Stimulated activated CD8-positive, alpha-beta memory T cell treated with anti-CD3 and anti-CD28 coated beads, Interleukin-15, amount 100 ng/mL, for 4 hours (primary cell): ENCODE results near the gene DBP.
A peak's percentile ranks its signal among the peaks of the same experiment; 100 is the strongest.
"Not testable (repeated sequence)": the region's sequence is repeated elsewhere in the genome, so short reads cannot be mapped to it uniquely, and the experiment has no call there.

Experiments used
- DNase-seq, 2 donors: peaks; one replicate each; pipeline ENCODE4 v3.0.0-alpha.2; 2020; ENCODE audit warnings: low read depth in 2 of 2

The DBP gene

DNA sequence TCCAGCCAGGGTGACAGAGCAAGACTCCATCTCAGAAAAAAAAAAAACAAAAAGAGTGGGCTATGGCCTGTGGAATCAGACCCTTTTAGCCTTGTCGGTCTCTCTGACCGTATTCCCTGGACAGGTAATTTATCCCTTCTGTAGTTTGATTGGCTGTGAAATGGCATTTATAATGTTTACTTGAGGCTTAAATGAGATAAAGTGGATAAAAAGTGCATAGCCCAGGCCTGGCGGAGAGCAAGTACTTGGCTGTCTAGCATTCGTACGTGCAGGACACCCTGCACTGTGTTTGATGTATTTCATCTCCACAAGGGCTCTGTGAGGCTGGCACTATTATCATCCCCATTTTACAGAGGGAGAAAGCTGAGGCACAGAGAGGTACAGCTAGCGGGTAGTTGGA, 28.6 kb upstream of the DBP start:
- DNase-seq, result no peak

DNA sequence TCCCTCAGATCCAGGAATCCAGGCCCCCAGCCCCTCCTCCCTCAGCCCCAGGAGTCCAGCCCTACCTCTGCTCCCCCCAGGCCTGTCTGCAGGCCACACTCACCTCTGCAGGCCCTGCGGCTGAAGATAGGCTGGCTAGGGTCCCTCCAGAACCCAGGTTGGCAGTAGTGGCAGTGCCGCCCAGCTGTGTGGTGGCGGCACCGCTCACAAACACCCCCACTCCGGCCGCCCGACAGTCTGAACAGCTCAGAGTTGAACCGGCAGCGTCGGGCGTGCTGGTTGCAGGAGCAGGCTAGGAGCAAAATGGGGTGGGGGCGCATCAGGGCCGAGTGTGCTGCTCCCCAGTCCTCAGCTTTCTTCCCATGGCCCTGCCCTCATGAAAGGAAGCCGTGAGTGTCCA, 27.3 kb upstream of the DBP start:
- DNase-seq, result no peak

DNA sequence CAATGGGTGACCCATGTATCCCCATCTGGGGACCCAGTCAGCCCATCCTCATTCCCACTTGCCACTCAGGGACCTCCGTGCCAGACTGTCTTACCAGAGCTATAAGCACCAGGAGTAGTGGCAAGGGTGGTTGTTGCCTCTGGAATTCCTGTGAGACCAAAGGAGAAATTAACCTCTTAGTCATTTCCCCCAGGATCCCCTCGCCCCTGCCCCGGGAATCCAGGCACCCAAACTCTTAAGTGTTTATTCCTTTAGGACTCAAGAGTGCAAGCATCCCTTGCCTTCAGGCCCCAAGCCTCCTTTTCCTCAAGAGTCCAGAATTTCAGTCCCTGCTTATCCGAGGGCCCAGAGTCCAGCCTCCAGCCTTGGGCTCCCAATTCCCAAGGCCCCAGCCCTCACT, 26.5 kb upstream of the DBP start:
- DNase-seq, result no peak

DNA sequence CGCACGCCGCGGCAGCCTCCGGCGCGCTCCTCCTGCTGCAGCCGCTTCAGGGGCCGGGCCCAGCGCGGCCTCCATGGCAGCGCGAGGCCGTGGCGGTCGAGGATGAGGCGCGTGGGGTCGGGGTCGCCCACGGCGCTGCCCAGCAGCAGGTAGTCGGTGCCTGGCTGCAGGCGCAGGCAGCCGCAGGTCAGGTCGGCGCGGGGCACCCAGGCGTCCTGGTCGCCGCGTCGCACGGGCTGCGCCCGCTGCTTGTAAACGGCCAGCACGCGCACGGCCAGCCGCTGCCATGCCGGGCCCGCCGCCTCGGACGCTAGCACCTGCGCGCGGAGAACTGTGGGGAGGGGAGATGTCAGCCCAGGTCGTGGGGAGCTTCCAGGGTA, 24.5 kb upstream of the DBP start:
- no peak for DNase-seq

DNA sequence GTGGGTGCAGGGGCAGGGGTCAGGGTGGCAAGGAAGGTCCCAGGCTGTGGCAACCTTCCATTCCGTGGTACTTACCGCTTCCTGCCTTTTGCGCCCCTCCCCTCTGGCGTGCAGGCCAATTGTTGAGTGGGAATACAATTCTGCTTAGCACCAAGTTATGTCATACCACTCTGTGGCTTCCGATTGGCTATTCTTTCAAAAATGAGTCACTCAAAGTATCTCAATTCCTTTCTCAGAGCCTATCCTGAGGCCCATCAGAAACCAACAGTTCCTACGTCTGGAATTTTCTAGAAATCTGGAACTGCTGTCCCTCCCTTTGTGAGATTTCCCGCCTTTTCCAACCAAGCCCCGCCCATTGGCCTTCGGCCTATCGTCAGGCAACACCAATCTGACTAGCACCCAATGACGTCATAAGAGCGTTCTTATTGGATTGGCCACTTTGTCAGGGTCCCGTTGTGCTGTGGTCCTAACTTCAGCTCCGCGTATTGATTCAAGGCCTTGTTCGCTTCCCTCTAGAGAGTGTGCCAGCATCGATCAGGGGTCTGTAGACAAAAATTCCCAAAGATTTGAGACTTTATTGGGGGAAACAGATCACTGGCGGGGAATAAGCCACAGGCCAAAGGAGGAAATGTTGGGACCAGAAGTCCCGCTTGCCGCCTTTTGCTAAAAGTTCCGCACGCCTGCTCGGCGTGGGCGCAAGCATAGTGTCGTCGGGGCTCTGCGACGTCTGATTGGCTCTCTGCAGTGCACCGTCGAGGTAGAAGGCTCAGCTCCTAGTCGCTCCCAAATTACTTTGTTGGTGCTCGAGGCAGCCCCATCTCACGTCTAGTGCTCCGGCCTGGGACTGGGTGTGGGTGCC, 23.9 kb upstream of the DBP start:
- peak; percentile 53 to 63 for DNase-seq

DNA sequence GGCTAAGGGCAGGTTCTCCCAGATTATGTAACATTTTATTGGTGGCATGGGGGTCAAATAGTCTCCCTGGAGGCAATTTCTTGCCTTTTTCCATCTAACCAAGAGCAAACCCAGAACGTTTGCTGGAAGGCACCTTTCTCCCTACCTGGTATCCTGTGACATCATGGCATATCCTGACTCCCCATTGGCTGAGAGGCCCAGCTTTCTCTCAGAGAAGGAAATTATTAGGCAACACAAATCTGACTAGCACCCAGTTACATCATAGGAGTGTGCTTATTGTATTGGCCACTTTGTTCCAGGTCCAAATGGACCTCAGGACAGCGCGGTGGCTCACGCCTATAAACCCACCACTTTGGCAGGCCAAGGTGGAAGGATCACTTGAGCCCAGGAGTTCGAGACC, 22.6 kb upstream of the DBP start:
- no peak for DNase-seq

DNA sequence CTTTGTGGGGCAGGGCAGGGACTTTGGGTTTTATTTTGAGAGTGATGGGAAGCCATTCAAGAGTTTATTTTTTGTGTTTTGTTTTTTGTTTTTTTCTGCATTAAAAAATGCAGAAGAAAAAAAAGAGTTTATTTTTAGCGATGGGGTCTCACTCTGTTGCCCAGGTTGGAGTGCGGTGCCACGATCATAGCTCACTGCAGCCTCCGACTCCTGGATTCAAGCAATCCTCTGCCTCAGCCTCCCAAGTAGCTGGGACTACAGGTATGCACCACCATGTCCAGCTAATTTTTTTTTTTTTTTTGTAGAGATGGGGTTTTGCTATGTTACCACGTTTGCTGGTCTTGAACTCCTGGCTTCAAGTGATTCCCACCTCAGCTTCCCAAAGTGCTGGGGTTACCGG, 21.3 kb upstream of the DBP start:
- DNase-seq, result no peak

DNA sequence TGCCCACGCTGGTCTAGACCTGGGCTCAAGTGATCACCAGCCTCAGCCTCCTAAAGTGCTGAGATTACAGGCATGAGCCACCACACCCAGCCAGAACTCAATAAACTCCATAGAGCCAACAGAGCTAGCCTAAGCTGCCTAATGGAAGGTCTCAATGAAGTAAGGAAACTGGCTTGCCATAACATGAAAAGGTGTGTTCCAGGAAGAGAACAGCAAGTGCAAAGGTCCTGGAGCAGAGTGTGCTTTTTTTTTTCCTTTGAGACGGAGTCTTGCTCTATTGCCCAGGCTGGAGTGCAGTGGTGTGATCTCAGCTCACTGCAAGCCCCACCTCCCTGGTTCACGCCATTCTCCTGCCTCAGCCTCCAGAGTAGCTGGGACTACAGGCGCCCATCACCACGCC, 20.6 kb upstream of the DBP start:
- DNase-seq, result not testable (repeated sequence)

DNA sequence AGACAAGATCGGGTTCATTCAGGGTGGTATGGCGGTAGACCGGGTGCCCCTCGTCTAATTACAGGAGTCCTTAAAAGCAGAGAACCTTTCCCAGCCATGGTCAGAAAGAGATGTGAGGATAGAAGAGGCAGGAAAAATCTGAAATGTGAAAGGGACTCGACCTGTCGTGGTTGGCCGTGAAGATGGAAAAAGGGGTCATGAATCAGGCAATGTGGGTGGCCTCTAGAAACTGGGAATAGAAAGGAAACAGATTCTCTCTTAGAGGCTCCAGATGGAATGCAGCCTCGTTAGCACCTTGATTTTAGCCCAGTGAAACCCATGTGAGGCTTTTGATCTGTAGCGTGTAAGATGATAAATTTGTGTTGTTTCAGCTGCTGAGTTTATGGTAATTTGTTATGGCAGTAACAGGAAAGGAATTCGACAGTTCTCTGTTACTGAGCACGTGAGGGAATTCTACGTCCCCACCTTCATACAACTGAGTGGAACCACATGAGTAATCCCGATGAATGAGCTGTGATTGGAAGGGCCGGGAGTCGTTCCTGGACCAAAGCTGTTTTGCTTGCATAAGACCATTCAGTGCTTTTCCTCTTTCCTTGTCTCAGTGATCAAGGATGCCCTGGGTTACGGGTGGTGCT, 19.8 kb upstream of the DBP start:
- DNase-seq, result no peak

DNA sequence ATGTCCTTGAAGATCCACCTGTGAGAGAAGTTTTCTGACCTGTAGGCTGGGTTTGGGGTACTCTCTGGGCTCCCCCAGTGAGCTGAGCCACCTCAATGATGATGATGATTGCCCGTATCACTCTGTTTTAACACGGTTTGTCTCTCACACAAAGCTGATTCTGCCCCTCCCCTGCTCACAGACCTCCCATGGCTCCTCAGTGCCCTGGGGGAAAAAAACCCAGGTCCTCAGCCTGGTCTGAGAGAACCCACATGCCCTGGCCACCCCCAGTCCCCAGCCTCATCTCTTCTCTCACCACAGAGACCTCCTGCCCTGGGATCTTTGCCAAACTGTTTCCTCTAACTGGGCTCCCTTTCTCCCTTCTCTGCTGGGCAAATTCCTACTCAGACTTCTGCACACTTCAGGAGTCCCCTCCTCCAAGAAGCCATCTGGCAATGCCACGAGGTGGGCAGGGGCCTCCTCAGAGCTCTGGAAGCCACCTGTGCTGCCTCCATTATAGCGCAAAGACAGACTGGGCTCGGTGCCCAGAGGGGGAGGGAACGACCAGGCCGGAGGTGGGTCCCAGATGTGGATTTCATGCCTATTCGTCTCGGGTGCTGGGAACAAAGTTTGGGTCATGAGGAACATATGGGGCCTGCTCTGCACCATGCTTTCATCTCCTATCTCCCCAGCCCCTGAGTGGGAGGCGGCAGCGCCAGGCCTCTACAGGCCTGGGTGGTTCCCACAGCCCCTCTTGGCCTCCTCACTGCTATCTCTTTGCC, 17.3 kb upstream of the DBP start:
- DNase-seq, result no peak

DNA sequence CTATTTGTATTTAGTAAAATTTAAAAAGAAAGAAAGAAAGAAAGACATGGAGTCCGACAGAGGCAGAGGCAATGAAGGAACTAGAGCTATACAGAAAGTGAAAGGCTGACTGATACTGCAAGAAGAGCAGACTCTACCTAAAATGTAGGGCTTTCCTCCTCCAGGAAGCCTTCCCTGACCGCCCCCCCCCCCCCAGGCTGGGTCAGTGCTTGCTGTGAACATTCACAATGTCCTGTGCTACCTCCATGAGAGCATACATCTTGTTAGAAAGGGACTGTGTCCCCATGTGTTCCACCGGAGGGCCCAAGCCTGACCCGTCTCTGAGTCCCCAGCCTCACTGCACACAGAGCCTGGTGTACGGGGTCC, 14.5 kb upstream of the DBP start:
- no peak for DNase-seq

DNA sequence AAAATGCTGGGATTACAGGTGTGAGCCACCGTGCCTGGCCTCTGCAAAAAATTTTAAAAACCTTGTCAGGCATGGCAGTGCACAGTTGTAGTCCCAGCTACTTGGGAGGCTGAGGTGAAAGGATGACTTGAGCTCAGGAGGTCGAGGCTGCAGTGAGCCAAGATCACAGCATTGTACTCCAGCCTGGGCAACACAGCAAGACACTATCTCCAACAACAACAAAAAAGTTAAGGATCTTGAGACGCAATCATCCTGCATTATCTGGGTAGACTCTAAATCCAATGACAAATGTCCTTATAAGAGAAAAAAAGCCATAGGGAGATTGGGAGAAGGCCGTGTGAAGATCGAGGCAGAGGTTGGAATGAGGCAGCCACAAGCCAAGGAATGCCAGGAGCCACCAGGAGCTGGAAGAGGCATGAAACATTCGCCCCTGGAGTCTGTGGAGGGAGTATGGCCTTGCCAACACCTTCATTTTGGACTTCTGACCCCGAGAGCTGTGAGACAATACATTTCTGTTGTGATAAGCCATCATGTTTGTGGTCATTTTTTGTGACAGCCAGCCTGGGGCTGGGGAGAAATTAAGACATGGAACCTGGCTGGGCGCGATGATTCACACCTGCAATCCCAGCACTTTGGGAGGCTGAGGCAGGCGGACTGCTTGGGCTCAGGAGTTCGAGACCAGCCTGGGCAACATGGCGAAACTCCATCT, 13.9 kb upstream of the DBP start:
- DNase-seq, result no peak

DNA sequence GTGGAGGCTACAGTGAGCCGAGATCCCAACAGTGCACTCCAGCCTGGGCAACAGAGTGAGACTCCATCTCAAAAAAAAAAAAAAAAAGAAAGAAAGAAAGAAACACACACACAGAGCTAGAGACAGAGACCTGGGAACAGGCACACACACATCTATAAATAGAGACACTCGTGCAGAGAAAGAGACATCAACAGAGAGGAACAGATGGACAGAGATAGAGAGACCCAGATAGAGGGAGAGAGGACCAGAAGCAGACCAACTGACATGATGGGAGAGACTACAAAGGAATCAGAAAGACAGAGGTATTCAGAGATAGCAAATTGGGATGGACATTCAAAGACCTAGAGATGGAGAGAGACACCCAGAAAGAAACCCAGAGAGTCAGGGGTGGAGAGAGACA, 11.0 kb upstream of the DBP start:
- DNase-seq, result no peak

DNA sequence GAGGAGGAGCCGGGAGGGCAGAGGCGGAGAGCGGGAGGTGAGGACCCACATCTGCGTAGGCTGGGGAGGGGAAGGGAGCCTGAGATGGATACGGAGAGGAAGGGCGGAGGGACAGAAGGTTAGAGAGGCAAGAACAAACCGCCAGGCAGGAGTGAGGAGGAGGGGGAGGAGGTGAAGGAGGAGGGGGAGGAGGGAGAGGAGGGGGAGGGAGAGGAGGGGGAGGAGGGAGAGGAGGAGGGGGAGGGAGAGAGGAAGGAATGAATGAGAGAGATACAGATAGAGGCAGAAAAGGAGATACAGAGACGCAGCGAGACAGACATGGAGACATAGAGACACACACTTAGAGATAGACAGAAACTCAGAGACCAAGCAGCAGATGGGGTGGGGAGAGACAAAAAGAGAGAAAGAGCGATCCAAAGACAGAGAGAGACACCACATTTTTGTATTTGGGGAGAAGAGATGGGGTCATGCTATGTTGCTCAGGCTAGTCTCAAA, 9.6 kb upstream of the DBP start:
- no peak for DNase-seq

DNA sequence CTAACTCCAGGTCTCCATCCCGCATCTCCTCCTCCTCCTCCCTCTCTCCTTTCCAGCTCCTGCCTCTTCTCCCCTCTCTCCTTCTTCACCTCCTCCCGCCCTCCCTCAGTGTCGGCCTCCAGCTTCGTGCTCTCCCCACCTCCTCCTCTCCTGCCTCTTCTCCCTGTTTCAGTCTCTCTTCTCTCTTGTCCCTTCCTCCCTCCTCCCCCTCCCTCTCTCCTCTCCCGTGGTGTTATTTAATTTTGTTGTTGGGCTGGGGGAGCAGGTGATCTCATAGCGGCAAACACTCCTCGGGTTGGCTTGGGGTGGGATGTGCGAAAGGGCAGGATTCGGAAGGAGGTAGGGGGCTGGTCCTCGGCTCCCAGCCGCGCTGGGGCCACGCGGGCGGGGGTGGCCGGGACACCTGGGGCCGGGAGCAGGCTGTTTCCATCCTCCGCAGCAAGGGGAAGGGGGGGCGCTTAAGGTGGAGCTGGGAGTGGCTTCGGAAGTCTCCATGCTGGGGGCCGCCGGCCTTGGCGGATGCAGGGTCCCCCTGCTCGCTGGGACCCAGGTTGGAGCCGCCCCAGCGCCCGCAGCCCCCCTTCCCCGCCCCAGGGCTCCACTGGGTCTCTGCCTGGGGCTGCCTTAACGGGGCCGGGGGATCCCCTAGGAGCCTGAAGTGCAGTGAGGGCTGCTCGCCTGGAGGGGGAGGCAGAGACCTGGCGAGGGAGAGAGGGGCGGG, 9.0 kb upstream of the DBP start, which contains the start of gene CA11:
Gene CA11, minus strand, starts transcription at position 187 of the 721 bp plus-strand sequence. CDS start 555 bp downstream, outside the sequence.
- DNase-seq, result peak; percentile 83 to 88

DNA sequence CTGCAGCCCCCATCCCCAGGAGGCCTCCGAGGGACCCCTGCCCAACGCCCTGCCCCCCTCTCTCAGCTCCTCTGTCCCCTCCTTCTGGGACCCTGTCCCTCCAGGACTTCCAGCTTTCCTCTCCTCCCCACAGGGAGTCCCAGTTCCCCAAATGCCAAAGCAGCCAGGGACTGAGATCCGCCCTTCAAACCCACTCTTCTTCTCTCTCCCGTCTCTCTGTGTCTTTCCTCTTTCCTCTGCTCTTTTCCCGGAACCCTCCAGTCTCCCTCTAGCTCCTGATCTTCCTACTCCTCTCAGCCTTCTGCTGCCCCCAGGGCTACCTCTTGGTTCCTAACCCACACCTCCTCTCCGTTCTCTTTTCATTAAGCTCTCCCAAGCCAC, 8.4 kb upstream of the DBP start:
- no peak for DNase-seq

DNA sequence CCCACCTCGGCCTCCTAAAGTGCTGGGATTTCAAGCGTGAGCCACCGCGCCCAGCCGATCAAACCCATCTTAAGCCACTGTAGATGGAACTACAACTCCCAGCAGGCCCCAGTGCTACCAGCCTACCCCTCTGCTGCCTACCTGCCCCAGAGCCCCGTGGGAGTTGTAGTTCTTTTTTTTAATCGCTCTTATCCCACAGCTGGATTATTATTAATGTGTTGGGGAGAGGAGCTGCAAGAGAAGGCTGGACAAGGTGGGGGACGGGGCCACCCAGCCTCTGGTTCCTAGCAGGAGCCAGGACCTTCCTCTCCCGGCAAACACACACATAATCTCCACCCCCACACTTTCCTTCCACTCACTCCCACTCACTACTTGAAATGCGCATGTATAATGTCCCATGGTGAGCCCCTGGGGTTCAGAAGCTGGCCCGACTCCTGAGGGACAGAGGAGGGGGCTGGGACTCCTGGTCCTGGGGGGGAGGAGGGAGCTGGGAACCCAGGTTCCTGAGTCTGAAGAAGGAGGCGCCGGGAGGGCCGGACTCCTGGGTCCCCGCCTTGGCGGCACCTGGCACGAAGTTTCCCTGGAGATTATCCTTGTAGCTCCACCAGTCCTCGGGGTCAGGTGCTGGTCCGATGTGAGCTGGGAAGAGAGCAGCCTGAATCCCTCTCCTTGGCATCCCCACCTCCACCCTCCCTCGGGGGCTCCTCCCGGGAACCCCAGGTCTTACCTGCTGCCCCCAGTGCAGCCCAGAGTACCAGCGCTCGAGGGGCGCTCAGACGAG, 7.8 kb upstream of the DBP start:
- DNase-seq, result peak in 1 of 2 donors; percentile 46

DNA sequence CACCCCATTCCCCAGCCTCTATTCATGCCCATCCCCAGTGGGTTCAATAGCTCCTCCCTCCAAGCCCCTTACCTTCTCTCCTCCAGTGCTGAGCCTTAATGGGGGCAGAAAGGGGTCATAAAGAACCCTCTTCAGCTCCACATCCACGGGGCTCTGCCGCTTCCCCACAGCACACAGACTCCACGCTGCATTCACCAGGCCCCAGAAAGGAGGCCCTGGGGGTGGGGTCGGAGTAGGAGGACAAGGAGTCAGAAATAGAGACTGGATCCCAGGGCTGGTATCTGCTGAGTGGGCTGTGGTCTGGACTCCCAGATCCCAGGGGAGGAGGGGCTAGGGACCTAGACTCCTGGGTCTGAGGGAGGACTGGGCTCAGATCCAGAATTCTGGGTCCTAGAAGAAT, 7.2 kb upstream of the DBP start:
- no peak for DNase-seq

DNA sequence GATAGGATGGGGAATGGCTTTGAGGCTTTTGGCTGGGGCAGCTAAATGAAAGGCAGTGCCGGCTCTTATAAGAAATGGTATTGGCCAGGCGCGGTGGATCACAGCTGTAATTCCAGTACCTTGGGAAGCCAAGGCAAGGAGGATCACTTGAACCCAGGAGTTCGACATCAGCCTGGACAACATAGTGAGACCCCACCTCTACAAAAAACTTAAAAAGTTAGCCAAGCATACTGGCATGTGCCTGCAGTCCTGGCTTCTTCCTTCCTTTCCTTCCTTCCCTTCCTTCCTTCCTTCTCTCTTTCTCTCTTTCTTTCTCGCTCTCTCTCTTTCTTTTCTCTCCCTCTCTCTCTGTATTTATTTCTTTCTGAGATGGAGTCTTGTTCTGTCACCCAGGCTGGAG, 5.7 kb upstream of the DBP start:
- DNase-seq, result no peak

DNA sequence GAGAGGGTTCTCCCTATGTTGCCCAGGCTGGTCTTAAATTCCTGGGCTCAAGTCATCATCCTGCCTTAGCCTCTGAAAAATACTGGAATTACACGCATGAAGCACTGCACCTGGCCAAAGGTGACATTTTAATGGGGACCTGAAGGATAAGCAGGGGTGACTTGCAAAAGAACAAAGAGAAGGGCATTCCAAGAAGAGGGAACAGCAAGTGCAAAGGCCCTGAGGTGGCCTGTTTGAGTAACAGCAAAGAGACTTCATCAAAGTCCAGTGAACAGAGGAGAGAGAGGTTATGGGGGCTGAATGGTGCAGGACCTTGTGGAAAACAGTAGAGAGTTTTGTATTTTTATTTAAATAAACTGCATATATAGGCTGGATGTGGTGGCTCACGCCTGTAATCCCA, 4.7 kb upstream of the DBP start:
- no peak for DNase-seq
